ENCODE data around the gene RASAL3.

- TF ChIP-seq EZH2 (IDR thresholded peaks at IDR 0.05; ENCODE audit: borderline replicate concordance, low read depth, low read length, poor library complexity, severe bottlenecking) (no peak), CTCF (conservative IDR thresholded peaks at IDR 0.05; ENCODE audit: low read depth, low read length) (no peak)
These were observed 25.1 kb downstream of the RASAL3 start for GRCh38 chr19:15439078-15439799.

All from A673 (cell line).